NCI-H1694 (cell line): Measurements from ENCODE around the gene PROX1.
A peak's percentile ranks its signal among the peaks of the same experiment; 100 is the strongest.

ENCODE experiments used
- DNase-seq: peaks from one replicate; lab custom pipeline; 2025; lab: John Stamatoyannopoulos, UW

The PROX1 gene

DNA sequence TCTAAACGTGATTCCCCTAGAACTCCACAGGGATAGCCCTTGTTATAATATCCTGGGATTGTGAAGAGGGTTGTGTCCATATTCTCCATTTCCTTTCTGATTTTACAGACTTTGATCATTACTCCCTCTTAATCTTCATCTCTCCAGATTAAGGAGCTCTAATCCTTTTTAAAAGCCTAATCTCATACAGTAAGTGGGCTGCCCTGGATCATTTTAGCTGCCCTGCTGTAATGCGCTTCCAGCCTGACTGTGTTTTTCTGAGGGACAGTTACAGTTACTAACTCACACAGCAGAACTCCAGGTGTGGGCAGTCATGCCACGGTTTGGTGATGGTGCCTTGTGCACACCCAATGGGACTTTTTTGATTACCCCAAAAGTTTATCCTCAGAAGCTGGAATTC lies 33.5 kb downstream of the PROX1 start:
- no peak for DNase-seq

DNA sequence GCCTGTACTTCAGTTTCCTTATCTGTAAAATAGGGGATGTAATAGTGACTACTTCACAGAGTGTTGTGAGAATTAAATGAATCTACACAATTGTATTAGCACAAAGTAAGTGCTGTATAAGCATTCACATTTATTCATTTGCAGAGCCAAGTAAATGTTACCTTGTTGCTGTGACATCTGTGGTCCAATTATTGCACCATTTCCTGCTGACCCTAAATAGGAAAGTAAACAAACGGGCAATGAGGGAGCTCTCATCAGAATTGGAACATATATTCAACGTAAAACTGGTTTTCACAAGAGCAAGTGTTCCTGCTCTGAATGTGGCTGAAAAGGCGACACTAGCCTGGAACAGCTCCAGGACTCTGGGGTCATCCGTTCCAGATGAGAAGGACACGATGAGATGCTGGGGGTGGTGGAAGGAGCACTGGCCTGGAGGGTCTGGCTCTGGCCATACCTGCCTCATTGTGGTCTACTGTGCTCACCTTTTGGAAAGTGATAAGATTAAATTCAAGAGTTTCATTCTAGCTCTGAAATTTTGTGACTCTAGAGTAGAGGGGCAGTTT lies 34.5 kb downstream of the PROX1 start:
- no peak for DNase-seq

DNA sequence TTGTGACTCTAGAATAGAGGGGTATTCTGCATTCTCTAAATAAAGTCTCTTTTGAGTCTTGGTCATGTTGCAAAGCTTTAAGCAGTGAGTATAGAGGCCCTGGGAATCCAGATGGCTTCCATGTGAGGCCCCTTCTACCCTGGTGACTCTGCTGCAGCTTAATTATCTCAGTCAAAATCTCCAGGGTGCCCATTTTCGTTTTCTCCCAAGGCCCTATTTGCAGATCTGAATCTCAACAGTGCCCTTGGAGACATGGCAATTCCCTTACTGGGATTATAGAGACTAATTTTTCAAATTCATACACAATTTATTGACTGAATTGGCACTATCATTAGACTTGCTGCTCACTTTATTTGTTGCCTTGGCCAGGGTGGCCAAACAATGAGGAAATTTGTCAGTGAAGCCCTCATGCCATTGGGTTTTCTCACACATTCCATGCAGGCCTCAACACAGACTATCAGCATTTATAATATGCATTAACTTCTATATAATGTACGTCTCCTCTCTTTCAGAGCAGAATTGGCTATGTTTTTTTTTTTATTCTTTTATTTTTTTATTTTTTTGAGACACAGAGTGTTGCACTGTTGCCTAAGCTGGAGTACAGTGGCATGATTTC lies 35.1 kb downstream of the PROX1 start:
- no peak for DNase-seq

DNA sequence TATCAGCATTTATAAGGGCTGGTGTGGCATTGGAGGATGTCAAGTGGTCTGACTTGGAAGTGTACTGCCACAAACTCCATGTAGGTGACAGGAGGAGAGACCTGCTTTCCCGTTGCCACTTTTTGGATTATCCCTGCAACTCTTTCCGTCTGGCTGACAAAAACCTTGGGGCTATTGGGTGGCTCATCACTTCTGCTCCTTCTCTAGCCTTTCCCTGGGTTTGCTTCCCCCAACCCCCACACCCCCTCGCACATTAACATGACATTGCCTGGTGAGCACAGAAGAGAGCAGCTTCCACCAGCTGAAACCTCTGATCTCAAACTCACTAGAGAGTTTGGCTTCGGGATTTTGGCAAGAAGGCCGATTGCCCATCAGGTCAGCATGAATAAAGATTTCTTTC lies 39.2 kb downstream of the PROX1 start:
- DNase-seq = no peak

DNA sequence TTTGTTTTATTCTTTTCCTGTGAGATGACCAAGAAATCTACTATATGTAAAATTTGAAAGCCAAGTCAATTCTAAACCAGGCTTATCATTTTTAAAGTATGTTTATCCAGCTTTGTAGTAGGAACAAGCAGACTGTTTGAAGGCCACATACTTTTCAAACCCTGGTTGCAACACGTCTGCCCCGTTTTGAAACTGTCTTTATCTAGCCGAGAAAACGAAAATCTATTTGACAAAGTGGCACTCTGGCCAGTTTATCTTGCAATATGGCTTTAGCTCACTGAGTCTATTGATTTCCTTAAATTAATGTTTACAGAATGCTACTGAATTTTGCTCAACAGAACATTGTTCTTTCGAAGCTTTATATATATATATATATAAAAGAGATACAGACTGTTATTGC lies 39.7 kb downstream of the PROX1 start:
- no peak for DNase-seq

DNA sequence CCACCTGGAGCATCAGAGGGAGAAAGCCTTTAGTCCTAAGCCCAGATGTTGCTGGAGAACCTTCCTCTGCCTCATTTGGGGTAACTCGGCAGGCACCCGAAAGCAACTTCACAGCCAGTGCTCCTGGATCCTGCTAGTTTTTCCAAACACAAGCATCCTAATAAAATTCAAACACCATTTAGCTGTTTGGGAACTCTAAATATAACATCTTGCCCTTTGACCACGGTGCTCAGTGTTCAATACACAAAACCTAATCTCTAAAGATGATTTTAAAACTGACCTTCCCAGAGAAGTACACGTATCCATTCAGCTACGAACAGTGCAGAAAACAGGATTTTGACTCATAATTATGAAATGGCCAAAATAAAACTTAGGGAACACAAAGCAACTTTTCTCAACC lies 40.3 kb downstream of the PROX1 start:
- DNase-seq = no peak

DNA sequence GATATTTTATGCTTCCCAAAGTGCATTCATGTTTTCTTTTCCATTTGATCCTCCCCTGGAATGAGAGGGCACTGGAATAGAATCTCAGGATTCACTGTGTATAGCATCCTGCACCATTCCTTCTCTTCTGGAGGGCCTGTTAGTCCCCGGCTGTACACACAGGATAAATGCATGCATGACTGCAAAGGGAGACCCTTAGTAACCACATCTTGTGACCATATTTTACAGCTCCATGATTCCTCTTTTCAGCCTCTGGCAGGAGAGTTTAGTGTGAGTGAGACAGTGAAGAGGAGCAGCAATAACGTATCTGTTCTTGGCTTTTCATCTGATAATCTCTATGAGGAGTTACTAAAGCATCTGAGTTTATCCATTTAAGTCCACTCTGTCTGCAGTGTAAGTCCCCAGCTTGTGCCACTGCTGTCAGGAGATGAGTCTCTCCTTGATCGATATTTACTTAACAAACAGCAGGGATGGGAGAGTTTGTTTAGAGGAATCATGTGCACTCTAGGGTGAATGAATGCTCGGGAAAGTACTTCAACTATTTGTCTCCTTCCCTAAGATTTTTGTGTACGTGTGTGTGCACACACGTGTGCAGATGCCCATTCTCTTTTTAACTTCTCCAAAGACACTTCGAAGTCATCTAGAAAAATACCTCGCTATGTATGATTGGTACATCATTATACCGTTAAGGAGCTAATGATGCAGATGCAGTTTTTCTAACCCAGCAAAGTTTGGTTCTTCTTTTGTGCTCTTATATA lies 41.1 kb downstream of the PROX1 start:
- no peak for DNase-seq

DNA sequence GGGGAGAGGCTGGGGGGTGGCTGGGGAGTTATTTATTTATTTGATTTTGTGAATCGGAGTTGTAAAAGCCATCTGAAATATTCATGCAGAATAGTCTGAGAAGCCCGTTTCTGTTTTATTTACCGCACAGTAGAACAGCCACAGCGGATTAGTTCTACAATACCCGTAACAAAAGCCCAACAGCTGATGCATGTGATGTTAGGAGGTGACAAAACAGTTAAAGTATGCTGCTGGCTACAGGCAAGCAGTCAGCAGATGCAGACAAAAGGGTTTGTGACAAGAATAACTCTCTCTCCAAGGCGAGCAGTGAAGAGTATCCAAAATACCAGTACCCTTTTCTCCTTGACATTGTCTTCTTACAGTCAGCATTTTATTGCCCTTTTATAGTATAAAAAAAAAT lies 42.0 kb downstream of the PROX1 start:
- no peak for DNase-seq

DNA sequence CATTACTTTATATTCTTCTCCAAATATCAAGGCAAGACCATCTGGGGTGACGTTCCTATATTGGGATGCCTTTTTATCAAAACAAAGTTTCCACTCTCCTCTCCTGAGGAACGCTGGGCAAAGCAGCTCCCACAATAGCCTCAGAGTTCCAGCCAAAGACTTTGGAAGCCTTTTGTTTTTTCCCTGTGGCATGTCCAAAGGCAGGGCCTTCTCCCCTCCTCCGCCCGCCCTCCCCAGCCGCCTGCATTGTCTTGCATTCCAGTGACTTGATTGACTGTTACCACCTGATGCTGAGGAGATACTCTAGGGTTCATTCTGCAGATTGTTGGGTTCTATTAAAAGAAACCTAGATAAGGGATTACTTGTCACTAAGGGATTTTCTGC lies 43.5 kb downstream of the PROX1 start:
- no peak for DNase-seq

DNA sequence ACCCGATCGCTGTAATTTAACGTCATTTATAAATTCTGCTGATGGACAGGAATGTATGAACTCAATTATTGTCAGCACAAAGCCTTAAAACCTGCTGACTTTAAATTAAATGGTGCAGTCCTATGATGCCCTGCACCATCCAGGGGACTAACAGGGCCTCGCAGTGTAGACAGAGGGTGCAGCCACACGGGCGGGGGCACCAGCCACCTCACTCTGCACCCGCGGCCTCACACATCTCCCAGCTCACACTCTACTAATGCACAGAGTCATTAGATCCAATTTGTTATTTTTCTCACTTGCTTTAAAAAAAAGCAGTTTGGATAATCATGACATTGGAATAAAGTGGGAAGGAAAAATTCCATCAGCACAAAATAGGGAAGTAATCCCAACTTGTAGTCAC lies 49.7 kb downstream of the PROX1 start:
- no peak for DNase-seq

DNA sequence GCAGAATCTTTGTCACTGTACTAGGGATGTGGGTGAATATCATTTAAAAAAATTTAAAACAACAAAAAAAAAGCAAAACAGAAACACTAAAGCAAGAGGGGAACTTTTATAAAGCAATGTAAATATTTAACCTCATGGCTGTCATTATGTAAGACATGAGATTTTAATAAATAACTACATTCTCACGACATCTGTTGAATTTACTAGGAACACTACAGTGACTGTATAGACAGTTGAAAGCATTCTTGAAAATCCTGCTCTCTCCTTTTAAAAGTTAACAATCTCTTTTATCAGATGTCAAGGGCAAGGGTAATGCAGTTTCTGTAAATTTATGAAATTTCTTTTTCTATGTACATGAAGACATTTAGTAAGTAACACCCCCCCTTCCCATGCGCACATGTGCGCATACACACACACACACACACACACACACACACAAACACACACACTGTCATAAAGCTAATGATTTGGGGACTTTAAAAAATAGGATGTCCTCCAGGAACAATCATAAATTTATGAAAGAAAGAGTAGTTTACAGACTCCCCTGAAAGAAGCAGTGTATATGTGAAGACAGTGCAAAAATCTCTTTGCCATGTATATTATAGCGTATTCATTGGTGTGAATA lies 51.7 kb downstream of the PROX1 start:
- no peak for DNase-seq

DNA sequence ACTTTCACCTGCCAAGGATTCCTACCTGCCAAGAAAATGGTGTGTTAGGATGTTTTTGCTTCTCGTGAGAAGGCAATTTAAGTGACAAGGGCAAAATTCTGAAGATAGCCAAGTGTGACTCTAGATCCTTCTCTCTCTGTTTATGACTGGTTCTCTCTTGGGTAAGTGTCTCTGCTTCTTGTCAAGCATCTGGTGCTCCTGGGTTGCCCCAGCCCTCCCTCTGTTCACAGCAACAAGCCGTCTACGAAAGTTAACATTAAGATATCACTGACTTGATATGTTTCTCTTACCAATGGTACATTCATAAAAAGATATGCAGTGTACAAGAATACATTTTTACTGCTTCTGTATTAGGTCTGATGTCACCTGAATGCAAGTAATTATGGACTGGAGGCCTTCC lies 55.4 kb downstream of the PROX1 start:
- no peak for DNase-seq

DNA sequence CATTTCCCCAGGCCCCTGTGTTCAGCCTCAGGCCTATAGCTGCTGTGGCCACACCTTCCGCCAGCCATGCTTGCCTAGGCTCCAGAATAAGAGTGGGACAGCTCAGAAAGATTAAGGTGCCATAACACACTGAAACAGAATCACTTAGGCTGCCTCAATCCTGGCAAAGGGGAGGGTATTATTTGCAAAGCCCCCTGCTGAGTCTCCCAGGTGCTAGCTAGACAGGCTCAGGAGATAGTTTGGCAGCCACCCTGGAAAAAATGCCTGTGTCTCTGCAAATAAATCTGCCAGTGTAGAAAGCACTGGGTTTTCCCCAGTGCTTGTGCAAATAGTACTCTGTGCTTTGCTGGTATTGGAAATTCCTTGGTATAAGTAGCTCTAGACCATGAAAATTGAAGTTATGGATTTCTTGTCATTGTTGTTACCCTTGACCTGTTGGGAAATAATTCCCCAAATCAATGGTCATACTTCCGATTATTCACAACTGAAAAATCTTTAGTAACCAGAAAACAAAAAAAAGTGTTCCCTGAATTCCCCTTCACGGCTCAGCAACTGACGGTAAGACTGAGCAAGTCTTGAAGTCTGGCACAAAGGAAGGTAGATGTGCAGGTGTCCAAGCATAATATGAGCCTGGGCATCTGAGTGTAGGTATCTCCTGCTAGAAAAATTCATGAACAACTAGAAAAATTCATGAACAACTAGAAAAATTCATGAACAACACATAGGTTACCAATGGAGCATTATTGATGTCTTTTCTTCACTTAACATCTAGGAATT lies 56.9 kb downstream of the PROX1 start:
- peak; percentile 34 for DNase-seq

DNA sequence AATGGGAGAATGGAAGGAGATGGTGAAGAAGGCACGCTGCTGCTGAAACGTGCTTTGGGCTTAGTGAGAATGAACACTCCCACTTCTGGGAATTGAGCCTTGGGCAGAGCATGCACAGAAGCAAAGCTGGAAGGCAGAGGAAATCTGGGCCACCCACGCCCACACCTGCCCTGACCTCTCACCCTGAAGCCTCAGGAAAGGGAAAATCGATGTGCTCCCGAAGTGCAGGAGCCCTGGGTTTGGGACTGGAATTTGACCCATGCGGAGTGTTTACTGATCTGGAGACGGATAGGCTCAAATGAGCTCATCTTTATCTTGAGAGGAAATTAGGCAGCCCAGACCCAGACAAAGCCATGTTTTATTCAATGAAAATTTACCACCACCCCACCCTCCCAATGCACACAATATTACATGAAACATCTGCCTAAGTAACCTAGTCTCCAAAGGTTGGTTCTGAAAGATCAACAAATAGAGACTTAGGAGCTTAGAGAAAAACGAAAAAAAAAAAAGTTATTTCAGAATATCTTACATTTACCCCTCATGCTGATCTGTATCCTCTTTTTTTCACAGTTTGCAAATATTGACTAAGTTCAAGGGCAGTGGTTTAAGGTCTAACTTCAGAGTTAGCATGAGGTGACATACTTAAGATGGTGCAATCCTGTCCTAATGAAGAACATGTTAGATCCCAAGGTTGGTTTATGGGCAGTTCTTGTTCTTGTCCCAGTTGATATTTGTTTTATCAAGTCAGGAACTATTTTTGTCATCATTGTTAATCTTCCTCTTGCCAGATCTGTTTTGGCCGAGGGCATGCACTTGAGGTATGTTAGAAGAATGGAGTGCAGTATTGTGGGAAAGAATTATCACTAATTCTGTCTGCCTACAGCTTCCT lies 63.0 kb downstream of the PROX1 start:
- DNase-seq = no peak

DNA sequence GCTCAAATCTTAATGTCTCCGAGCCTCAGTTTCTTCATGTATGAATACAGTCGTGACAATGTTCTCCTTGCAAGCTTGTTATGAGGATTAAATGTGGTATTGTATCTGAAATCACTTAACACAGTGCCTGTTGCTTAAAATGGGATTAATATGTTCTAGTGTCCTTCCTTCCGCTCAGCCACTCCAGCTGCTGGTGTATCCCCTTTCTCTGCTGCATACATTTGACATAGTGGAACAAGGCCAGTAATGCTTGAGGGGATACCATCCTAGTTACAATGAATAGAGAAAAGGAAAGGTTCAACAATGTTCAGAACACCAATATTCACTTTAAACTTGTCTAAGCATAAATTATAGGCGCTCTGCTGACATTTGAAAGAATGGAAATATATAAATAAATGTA lies 64.0 kb downstream of the PROX1 start:
- no peak for DNase-seq

DNA sequence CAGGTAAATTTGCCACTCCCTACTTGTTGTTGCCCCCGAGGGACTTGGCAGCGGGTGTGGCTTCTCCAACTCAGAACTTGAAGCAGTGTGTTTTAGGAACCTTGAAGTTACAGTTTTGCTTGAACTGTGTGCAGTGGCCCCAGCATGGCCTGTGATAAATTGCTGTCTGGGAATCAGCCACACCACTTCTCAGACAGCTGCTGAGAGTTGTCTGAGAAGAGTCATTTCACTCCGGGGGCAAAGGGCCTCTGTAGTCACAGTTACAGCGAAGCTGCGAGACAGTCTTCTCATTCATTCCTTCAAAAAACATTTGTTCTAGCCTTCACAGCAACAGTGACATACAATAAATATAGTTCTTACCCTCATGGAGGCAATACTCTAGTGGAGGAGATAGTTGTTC lies 70.3 kb downstream of the PROX1 start:
- no peak for DNase-seq

DNA sequence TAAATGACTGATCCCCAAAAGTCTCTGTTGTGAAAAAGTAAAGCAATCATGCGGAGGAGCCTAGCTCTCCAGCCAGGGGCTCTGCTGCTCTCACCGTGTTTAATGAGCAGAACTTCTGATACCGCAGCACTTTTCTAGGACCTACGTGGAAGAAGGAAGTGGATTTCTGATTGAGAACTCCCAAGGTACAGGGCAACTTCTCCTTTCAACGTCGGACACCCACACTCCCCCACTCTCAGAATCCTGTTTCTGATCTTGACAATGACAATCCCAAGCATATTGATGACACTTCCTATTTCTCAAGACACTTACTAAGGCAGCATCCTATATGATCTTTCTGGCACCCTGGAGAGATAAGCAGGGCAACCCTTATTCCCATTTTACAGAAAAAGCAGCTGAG lies 78.4 kb downstream of the PROX1 start:
- no peak for DNase-seq

DNA sequence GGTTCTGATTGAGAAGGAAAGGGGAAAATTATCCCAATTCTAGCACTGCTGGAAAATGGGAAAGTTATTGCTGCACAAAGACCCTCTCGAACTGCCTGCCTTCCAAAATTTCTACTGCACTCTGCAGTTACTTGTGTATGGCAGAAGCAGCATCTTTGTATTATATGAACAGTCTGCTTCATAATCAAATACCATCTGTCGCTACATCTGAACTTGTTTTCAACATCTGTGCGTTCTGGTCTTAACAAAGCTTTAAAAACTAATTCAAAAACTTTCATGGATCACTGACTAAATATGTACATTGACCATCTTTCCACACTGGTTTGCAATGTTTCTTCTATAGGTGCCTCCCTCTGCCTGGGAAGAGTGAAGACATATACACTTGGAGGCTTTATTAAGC lies 79.2 kb downstream of the PROX1 start:
- peak; percentile 97 for DNase-seq

DNA sequence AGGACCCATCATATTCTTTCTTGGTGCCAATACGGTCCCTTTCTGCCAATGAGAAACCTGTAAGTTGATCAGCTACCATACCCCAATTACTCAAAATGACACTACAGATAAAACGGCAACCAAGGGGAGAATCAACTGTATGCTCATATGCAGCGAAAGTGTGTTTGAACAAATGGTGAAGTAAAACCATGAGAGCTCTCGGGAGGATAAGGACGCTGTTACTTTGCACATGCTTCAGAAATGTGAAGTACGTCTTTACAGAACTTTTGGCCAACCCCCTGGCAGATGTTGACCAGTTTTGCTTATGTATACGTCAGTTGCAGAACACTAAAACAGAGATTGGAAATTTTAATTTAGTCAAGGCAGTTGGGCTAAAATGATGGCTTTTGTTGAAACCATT lies 79.6 kb downstream of the PROX1 start:
- peak; percentile 97 for DNase-seq

DNA sequence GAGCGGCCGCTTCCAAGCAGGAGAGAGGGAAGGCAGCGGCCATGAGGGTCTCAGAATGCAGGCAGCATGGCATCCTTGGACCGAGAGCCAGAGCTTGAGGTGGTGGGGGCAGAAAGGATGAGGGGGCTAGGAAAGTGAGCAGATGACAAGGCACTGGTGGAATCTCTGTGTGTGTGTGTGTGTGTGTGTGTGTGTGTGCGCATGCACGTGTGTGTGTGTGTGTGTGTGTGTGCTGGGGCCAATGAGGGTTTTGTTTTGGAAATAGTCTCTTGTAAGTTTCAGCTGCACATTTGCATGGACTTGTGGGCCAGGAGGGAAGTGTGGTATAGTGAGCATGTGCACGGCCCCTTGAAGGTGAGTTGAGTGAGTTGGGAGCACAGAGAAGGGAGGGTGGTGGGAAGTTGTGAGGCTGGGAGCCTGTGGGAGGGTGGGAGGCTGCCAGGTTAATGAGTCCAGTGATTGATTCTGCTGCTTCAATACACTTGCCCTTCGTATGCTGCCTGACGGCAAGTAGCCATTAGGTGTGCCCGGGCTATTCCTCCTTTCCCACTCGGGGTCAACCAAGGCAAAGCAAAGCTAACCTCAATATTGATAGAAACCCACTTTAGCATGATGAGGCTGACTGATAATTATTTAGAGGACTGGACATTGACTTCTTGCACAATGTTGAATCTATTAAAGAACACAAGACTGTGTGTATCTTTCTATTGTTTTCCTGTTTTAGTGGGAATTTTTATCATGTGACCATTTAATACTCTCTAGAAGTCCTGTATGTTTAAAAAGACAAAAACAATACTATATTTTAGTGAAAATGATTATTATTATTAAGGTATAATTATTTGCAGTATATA lies 80.3 kb downstream of the PROX1 start:
- DNase-seq = peak; percentile 61

DNA sequence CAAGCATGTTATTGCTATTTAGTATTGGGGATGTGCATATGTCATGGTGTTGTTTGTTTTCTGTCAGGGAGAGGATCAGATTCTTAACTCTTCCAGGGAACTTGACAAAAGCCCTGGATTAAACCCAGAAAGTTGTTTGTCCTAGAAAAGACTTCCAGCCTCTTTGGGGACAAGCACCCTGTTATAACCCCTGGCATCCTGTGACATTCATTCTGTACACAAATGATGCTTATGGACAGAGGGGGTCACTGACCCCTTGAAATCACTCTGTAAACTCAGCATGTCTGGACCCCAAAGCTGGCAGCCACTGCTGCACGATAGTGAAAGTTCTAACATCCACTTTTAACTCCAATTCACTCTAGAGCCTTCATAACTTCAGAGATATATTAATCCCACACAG lies 81.2 kb downstream of the PROX1 start:
- DNase-seq = no peak
